ENCODE data around the gene LILRB3.
A peak's percentile ranks its signal among the peaks of the same experiment; 100 is the strongest.
"Not testable (repeated sequence)": the region's sequence is repeated elsewhere in the genome, so short reads cannot be mapped to it uniquely, and the experiment has no call there.

Gene LILRB3

GRCh38 chr19:54209058-54209810, 13.6 kb downstream of the LILRB3 start:
- Histone ChIP-seq H3K4me1 (ENCODE audit: insufficient read depth, low read length) (no peaks in the 10 kb centered on the region; the same call in none of the 2 replicates), H3K9ac (ENCODE audit: low read depth, low read length) (no peak overlapping the region), H3K9me3 (ENCODE audit: control insufficient read depth, insufficient read depth, low read length) (no peaks in the 10 kb centered on the region), H3K36me3 (ENCODE audit: insufficient read depth, low read length) (peaks cover 30% of the 10 kb centered on the region)

- Histone ChIP-seq H3K9ac (ENCODE audit: low read depth, low read length) (no peak overlapping the region), H3K36me3 (ENCODE audit: insufficient read depth, low read length) (peaks cover 30% of the 10 kb centered on the region), H3K9me3 (ENCODE audit: control insufficient read depth, insufficient read depth, low read length) (no peaks in the 10 kb centered on the region), H3K4me1 (ENCODE audit: insufficient read depth, low read length) (no peaks in the 10 kb centered on the region; the same call in none of the 2 replicates)
Observed at GRCh38 chr19:54208784-54209057, 14.1 kb downstream of the LILRB3 start.

GRCh38 chr19:54207983-54208783, 14.6 kb downstream of the LILRB3 start:
- peaks cover 34% of the 10 kb centered on the region for H3K36me3 ChIP-seq (ENCODE audit: insufficient read depth, low read length)
- no peaks in the 10 kb centered on the region for H3K9me3 ChIP-seq (ENCODE audit: control insufficient read depth, insufficient read depth, low read length)
- H3K9ac ChIP-seq (ENCODE audit: low read depth, low read length): no peak overlapping the region
- peaks cover 3% of the 10 kb centered on the region for H3K4me1 ChIP-seq (ENCODE audit: insufficient read depth, low read length)

- H3K9ac ChIP-seq (ENCODE audit: low read depth, low read length): no peak overlapping the region
Observed at GRCh38 chr19:54207676-54207982, 15.2 kb downstream of the LILRB3 start.

GRCh38 chr19:54207193-54207592, 15.6 kb downstream of the LILRB3 start:
- peaks cover 44% of the 10 kb centered on the region for H3K36me3 ChIP-seq (ENCODE audit: insufficient read depth, low read length)
- H3K4me1 ChIP-seq (ENCODE audit: insufficient read depth, low read length): peaks cover 13% of the 10 kb centered on the region
- not testable (repeated sequence) for H3K9me3 ChIP-seq (ENCODE audit: control insufficient read depth, insufficient read depth, low read length); H3K9ac ChIP-seq (ENCODE audit: low read depth, low read length)

More at GRCh38 chr19:54207676-54207982, 15.2 kb downstream of the LILRB3 start:
- H3K9me3 ChIP-seq (ENCODE audit: control insufficient read depth, insufficient read depth, low read length): no peaks in the 10 kb centered on the region
- H3K4me1 ChIP-seq (ENCODE audit: insufficient read depth, low read length): peaks cover 8% of the 10 kb centered on the region
- H3K36me3 ChIP-seq (ENCODE audit: insufficient read depth, low read length): peaks cover 39% of the 10 kb centered on the region

- Histone ChIP-seq H3K9ac (ENCODE audit: low read depth, low read length) (no peak overlapping the region), H3K9me3 (ENCODE audit: control insufficient read depth, insufficient read depth, low read length) (no peaks in the 10 kb centered on the region), H3K4me1 (ENCODE audit: insufficient read depth, low read length) (peaks cover 15% of the 10 kb centered on the region), H3K36me3 (ENCODE audit: insufficient read depth, low read length) (peaks cover 45% of the 10 kb centered on the region)
Observed at GRCh38 chr19:54206831-54207177, 16.0 kb downstream of the LILRB3 start.

- Histone ChIP-seq H3K4me1 (ENCODE audit: insufficient read depth, low read length) (peaks cover 15% of the 10 kb centered on the region), H3K9me3 (ENCODE audit: control insufficient read depth, insufficient read depth, low read length) (no peaks in the 10 kb centered on the region), H3K36me3 (ENCODE audit: insufficient read depth, low read length) (peaks cover 49% of the 10 kb centered on the region), H3K9ac (ENCODE audit: low read depth, low read length) (no peak overlapping the region)
Observed at GRCh38 chr19:54206030-54206830, 16.6 kb downstream of the LILRB3 start.

- no peak overlapping the region for H3K9ac ChIP-seq (ENCODE audit: low read depth, low read length)
- peaks cover 15% of the 10 kb centered on the region for H3K4me1 ChIP-seq (ENCODE audit: insufficient read depth, low read length)
Observed at GRCh38 chr19:54204767-54205468, 17.9 kb downstream of the LILRB3 start.

GRCh38 chr19:54203151-54203611, 19.6 kb downstream of the LILRB3 start:
- Histone ChIP-seq H3K9ac (ENCODE audit: low read depth, low read length) (peak overlapping the region; percentile 27), H3K9me3 (ENCODE audit: control insufficient read depth, insufficient read depth, low read length) (no peaks in the 10 kb centered on the region), H3K36me3 (ENCODE audit: insufficient read depth, low read length) (peaks cover 49% of the 10 kb centered on the region), H3K4me1 (ENCODE audit: insufficient read depth, low read length) (peaks cover 15% of the 10 kb centered on the region)

More at GRCh38 chr19:54204767-54205468, 17.9 kb downstream of the LILRB3 start:
- Histone ChIP-seq H3K9me3 (ENCODE audit: control insufficient read depth, insufficient read depth, low read length) (no peaks in the 10 kb centered on the region), H3K36me3 (ENCODE audit: insufficient read depth, low read length) (peaks cover 49% of the 10 kb centered on the region)

GRCh38 chr19:54201980-54202379, 20.8 kb downstream of the LILRB3 start:
- H3K36me3 ChIP-seq (ENCODE audit: insufficient read depth, low read length): peaks cover 42% of the 10 kb centered on the region
- peak overlapping the region; percentile 98 for H3K9ac ChIP-seq (ENCODE audit: low read depth, low read length)
- peaks cover 15% of the 10 kb centered on the region for H3K4me1 ChIP-seq (ENCODE audit: insufficient read depth, low read length)
- H3K9me3 ChIP-seq (ENCODE audit: control insufficient read depth, insufficient read depth, low read length): no peaks in the 10 kb centered on the region

- Histone ChIP-seq H3K4me1 (ENCODE audit: insufficient read depth, low read length) (peaks cover 15% of the 10 kb centered on the region), H3K36me3 (ENCODE audit: insufficient read depth, low read length) (peaks cover 35% of the 10 kb centered on the region), H3K9ac (ENCODE audit: low read depth, low read length) (peak overlapping the region; percentile 98), H3K9me3 (ENCODE audit: control insufficient read depth, insufficient read depth, low read length) (no peaks in the 10 kb centered on the region)
Observed at GRCh38 chr19:54201172-54201701, 21.6 kb downstream of the LILRB3 start.

GRCh38 chr19:54199401-54199800, 23.4 kb downstream of the LILRB3 start:
- peaks cover 21% of the 10 kb centered on the region for H3K36me3 ChIP-seq (ENCODE audit: insufficient read depth, low read length)
- peaks cover 15% of the 10 kb centered on the region for H3K4me1 ChIP-seq (ENCODE audit: insufficient read depth, low read length)
- no peak overlapping the region for H3K9ac ChIP-seq (ENCODE audit: low read depth, low read length)
- no peaks in the 10 kb centered on the region for H3K9me3 ChIP-seq (ENCODE audit: control insufficient read depth, insufficient read depth, low read length)

- Histone ChIP-seq H3K4me1 (ENCODE audit: insufficient read depth, low read length) (peaks cover 2% of the 10 kb centered on the region; the same call in 1 of the 2 replicates), H3K9ac (ENCODE audit: low read depth, low read length) (no peak overlapping the region), H3K36me3 (ENCODE audit: insufficient read depth, low read length) (peaks cover 4% of the 10 kb centered on the region; the same call in 1 of the 2 replicates), H3K9me3 (ENCODE audit: control insufficient read depth, insufficient read depth, low read length) (no peaks in the 10 kb centered on the region)
Observed at GRCh38 chr19:54197121-54197520, 25.7 kb downstream of the LILRB3 start.

- no peaks in the 10 kb centered on the region for H3K9me3 ChIP-seq (ENCODE audit: control insufficient read depth, insufficient read depth, low read length)
- H3K9ac ChIP-seq (ENCODE audit: low read depth, low read length): no peak overlapping the region
- peaks cover 2% of the 10 kb centered on the region; the same call in 1 of the 2 replicates for H3K36me3 ChIP-seq (ENCODE audit: insufficient read depth, low read length)
- no peaks in the 10 kb centered on the region; the same call in 1 of the 2 replicates for H3K4me1 ChIP-seq (ENCODE audit: insufficient read depth, low read length)
Observed at GRCh38 chr19:54196536-54196935, 26.3 kb downstream of the LILRB3 start.
